ENCODE results near the gene SLC39A11. TPM values are rescaled to one million over a fixed set of nuclear protein-coding genes. Genes with fewer than 3 reads are reported as not detected.

The SLC39A11 gene
- total RNA-seq, 4 donors from 2014 or later: 23.0 to 30.9 (median 27.6) TPM

DNA sequence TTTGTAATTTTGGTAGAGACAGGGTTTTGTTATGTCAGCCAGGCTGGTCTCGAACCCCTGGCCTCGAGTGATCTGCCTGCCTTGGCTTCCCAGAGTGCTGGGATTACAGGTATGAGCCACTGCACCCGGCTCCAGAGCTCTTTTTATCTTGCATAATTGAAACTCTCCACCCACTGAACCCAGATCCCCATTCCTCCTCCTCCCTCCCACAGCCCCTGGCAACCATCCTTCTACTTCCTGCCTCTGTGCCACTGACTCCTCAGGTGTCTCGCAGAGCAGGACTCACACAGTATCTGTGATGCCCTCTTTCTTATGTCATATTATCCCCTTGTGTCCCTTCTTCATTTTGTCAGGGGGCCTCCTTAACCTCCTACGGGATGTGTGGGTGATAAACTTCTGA is 340.7 kb downstream of the SLC39A11 start:
- H3K27ac ChIP-seq: no peak overlapping the region
- no peaks in the 10 kb centered on the region for H3K4me1 ChIP-seq
- H3K4me3 ChIP-seq: no peak overlapping the region
- 75 to 78% methylated on average over 5 of the region's 5 CpGs for WGBS, 2 donors
- no peaks in the 10 kb centered on the region for H3K36me3 ChIP-seq
- H3K9me3 ChIP-seq: no peaks in the 10 kb centered on the region
- TF ChIP-seq POLR2A (IDR thresholded peaks at IDR 0.05): no peak
- TF ChIP-seq, protein P1, sequence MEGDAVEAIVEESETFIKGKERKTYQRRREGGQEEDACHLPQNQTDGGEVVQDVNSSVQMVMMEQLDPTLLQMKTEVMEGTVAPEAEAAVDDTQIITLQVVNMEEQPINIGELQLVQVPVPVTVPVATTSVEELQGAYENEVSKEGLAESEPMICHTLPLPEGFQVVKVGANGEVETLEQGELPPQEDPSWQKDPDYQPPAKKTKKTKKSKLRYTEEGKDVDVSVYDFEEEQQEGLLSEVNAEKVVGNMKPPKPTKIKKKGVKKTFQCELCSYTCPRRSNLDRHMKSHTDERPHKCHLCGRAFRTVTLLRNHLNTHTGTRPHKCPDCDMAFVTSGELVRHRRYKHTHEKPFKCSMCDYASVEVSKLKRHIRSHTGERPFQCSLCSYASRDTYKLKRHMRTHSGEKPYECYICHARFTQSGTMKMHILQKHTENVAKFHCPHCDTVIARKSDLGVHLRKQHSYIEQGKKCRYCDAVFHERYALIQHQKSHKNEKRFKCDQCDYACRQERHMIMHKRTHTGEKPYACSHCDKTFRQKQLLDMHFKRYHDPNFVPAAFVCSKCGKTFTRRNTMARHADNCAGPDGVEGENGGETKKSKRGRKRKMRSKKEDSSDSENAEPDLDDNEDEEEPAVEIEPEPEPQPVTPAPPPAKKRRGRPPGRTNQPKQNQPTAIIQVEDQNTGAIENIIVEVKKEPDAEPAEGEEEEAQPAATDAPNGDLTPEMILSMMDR (IDR thresholded peaks at IDR 0.05): no peak
- no peak for DNase-seq
- no peaks in the 10 kb centered on the region for H3K27me3 ChIP-seq
- intact Hi-C loops (cut with DNase I): no loop called here

DNA sequence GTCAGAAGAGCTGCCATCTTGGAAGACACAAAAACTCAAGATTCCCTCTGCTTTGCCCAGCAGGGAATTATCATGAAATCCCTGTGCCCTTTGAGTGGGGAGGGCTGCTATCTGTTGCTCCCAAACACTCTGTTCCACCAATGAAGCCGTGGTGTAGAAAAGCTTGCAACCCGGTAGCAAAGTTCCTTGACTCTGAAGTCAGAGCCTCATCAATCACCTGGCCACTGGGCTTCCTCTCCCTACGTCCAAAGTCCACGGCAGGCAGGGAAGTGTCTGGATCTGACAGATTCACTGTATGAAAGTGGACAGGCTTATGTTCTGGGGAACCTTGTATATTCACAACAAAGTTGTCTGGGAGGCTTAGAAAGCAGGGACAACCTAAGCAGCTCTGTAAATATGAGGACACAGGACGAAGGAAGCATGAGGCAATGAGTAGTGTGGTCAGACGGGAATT is 343.3 kb downstream of the SLC39A11 start:
- TF ChIP-seq POLR2A (IDR thresholded peaks at IDR 0.05): no peak
- TF ChIP-seq, protein P1 (IDR thresholded peaks at IDR 0.05): no peak
- DNase-seq: no peak
- H3K27me3 ChIP-seq: no peaks in the 10 kb centered on the region
- 84 to 86% methylated on average over 5 to 6 of the region's 6 CpGs for WGBS, 2 donors
- no peaks in the 10 kb centered on the region for H3K4me1 ChIP-seq
- no peaks in the 10 kb centered on the region for H3K9me3 ChIP-seq
- H3K36me3 ChIP-seq: no peaks in the 10 kb centered on the region
- no peak overlapping the region for H3K27ac ChIP-seq
- intact Hi-C loops (cut with DNase I): loop anchor here (10.0 kb wide), 1 partner anchor 226 kb away; no protein-coding TSS in a partner anchor
- no peak overlapping the region for H3K4me3 ChIP-seq

- intact Hi-C loops (cut with DNase I): loop anchor here (10.0 kb wide), 1 partner anchor 227 kb away; no protein-coding TSS in a partner anchor
- no peaks in the 10 kb centered on the region for H3K4me1 ChIP-seq
- H3K9me3 ChIP-seq: no peaks in the 10 kb centered on the region
- H3K27ac ChIP-seq: no peak overlapping the region
- TF ChIP-seq, protein P1 (IDR thresholded peaks at IDR 0.05): no peak
- TF ChIP-seq POLR2A (IDR thresholded peaks at IDR 0.05): no peak
- H3K4me3 ChIP-seq: no peak overlapping the region
- no peak for DNase-seq
- no peaks in the 10 kb centered on the region for H3K27me3 ChIP-seq
- no peaks in the 10 kb centered on the region for H3K36me3 ChIP-seq
- 86 to 100% methylated on average over 2 to 4 of the region's 5 CpGs for WGBS, 2 donors
Observed at GRCh38 chr17:72747501-72747900, 345.0 kb downstream of the SLC39A11 start.

- H3K4me1 ChIP-seq: no peaks in the 10 kb centered on the region
- no peaks in the 10 kb centered on the region for H3K36me3 ChIP-seq
- no peaks in the 10 kb centered on the region for H3K9me3 ChIP-seq
- WGBS, 2 donors: 85 to 90% methylated on average over 2 of the region's 2 CpGs
- no peak overlapping the region for H3K27ac ChIP-seq
- TF ChIP-seq, protein P1 (IDR thresholded peaks at IDR 0.05): no peak
- no peak for TF ChIP-seq POLR2A (IDR thresholded peaks at IDR 0.05)
- no peak for DNase-seq
- no peak overlapping the region for H3K4me3 ChIP-seq
- intact Hi-C loops (cut with DNase I): loop anchor here (10.0 kb wide), 1 partner anchor 230 kb away; no protein-coding TSS in a partner anchor
- no peaks in the 10 kb centered on the region for H3K27me3 ChIP-seq
Observed at GRCh38 chr17:72745241-72745640, 347.2 kb downstream of the SLC39A11 start.

- H3K27ac ChIP-seq: no peak overlapping the region
- 85 to 100% methylated on average over 1 to 4 of the region's 4 CpGs for WGBS, 2 donors
- H3K4me1 ChIP-seq: no peaks in the 10 kb centered on the region
- DNase-seq: no peak
- H3K27me3 ChIP-seq: no peaks in the 10 kb centered on the region
- H3K4me3 ChIP-seq: no peak overlapping the region
- no peaks in the 10 kb centered on the region for H3K36me3 ChIP-seq
- intact Hi-C loops (cut with DNase I): loop anchor here (10.0 kb wide), 1 partner anchor 232 kb away; no protein-coding TSS in a partner anchor
- TF ChIP-seq, protein P1 (IDR thresholded peaks at IDR 0.05): no peak
- H3K9me3 ChIP-seq: no peaks in the 10 kb centered on the region
Observed at GRCh38 chr17:72743037-72743467, 349.4 kb downstream of the SLC39A11 start.

All from esophagus squamous epithelium (tissue), 5 donors.